ENCODE data around the gene ESPN. TPM values are rescaled to one million over a fixed set of nuclear protein-coding genes. Genes with fewer than 3 reads are reported as not detected.

The ESPN gene
- polyA plus RNA-seq, 1 donor (not counting 4 experiments of a cell fraction or from before 2014, with no cell fraction given), result 0.47 TPM

DNA sequence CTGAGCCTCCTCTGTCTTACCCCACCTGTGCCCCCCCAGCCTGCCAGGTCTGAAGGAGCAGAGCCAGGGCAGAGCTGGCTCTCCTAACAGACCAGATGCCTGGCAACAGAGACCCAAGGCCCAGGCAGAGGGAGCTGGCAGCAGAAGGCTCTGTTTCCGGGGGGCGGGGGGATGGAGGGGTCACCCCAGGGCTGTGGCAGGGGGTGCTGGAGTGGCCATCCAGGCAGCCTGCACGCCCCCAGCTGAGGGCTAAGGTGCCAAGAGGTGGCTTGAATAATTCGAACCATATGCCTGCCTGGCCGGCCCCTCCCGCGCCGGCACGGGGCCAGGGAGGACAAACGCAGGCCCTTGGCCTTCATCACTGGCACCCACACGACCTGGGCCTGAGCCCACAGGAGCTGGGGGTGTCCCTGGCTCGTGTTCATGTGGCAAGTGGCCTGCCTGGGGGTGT lies 82.9 kb downstream of the ESPN start:
- no peak for TF ChIP-seq EZH2 (IDR thresholded peaks at IDR 0.05; ENCODE audit: low read length)
- no peaks in the 10 kb centered on the region for H3K9me3 ChIP-seq (ENCODE audit: control insufficient read depth, low read depth, low read length)
- no peak overlapping the region for H3K9ac ChIP-seq (ENCODE audit: control insufficient read depth, extremely low read depth, insufficient read depth, low read length)
- no peaks in the 10 kb centered on the region for H4K20me1 ChIP-seq (ENCODE audit: control insufficient read depth, extremely low read depth, insufficient read depth, low read length)
- no peak for DNase-seq (ENCODE audit: low read depth, low spot score)
- no peaks in the 10 kb centered on the region for H3K9me1 ChIP-seq (ENCODE audit: control insufficient read depth, extremely low read depth, insufficient read depth, low read length)
- H3K4me1 ChIP-seq (ENCODE audit: control insufficient read depth, extremely low read depth, insufficient read depth, low read length), result no peaks in the 10 kb centered on the region
- H3K36me3 ChIP-seq (ENCODE audit: control insufficient read depth in 2 of 2, extremely low read depth in 1 of 2, insufficient read depth in 2 of 2, low read length in 2 of 2), result no peaks in the 10 kb centered on the region
- H3K79me2 ChIP-seq (ENCODE audit: control insufficient read depth, insufficient read depth, low read length), result no peaks in the 10 kb centered on the region
- no peak overlapping the region for H3K4me3 ChIP-seq (ENCODE audit: control insufficient read depth in 2 of 3, extremely low read depth in 1 of 3, insufficient read depth in 2 of 3, low read depth in 1 of 3, low read length in 3 of 3)
- no peak for FAIRE-seq
- no peak overlapping the region for H3K27ac ChIP-seq (ENCODE audit: control insufficient read depth, insufficient read depth, low read length)
- dilution Hi-C loops (cut with MboI; ENCODE audit: extremely low pct_ligation_motif_present, low sequenced_read_pairs), result no loop called here
- H3K27me3 ChIP-seq (ENCODE audit: control insufficient read depth, extremely low read depth, insufficient read depth, low read length), result peaks cover 4% of the 10 kb centered on the region
- no peak overlapping the region for H3K4me2 ChIP-seq (ENCODE audit: control insufficient read depth, extremely low read depth, insufficient read depth, low read depth, low read length)
- H2AFZ ChIP-seq (ENCODE audit: control insufficient read depth, low read length), result no peak overlapping the region

DNA sequence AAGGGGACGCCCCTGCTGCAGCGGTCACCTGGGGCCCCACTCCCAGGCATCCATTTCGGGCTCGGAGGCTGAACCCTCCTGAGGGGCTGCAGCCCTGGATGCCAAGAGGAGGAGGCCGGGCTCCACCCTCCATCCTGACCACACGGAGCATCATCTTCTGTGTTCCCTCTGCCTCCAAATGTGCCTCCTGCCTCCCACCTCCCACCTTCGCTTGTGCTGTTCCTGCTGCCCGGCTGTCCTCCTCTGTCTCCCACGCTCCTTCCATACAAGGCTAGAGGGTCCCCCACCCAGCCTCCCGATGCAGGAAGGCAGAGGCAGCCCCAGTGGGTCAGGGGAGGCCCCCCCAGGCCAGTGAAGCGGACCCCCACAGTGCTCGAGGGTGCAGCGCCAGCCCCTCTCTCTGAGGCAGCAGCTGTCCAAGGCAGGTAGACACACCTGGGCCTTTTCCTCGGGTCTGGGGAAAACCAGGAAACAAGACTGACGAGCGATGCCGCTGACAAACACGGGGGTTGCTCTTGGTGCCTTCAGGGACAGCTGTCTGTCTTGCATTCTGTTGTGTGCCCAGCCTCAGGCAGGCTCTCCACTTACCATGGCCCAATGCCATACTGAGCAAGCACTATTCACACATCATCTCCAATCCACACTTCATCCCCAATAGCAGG lies 83.7 kb downstream of the ESPN start:
- dilution Hi-C loops (cut with MboI; ENCODE audit: extremely low pct_ligation_motif_present, low sequenced_read_pairs), result no loop called here
- no peak for TF ChIP-seq CTCF (optimal IDR thresholded peaks at IDR 0.05 in 1 of 3, IDR thresholded peaks at IDR 0.05 in 1 of 3, conservative IDR thresholded peaks at IDR 0.05 in 1 of 3; ENCODE audit: extremely low read depth in 1 of 3, insufficient read depth in 2 of 3, low read length in 3 of 3)
- no peak for TF ChIP-seq EZH2 (IDR thresholded peaks at IDR 0.05; ENCODE audit: low read length)
- Histone ChIP-seq H3K4me2 (ENCODE audit: control insufficient read depth, extremely low read depth, insufficient read depth, low read depth, low read length) (no peak overlapping the region), H3K36me3 (ENCODE audit: control insufficient read depth in 2 of 2, extremely low read depth in 1 of 2, insufficient read depth in 2 of 2, low read length in 2 of 2) (no peaks in the 10 kb centered on the region), H3K27me3 (ENCODE audit: control insufficient read depth, extremely low read depth, insufficient read depth, low read length) (peaks cover 4% of the 10 kb centered on the region), H3K9ac (ENCODE audit: control insufficient read depth, extremely low read depth, insufficient read depth, low read length) (no peak overlapping the region), H3K4me3 (ENCODE audit: control insufficient read depth in 2 of 3, extremely low read depth in 1 of 3, insufficient read depth in 2 of 3, low read depth in 1 of 3, low read length in 3 of 3) (no peak overlapping the region), H3K79me2 (ENCODE audit: control insufficient read depth, insufficient read depth, low read length) (no peaks in the 10 kb centered on the region), H2AFZ (ENCODE audit: control insufficient read depth, low read length) (no peak overlapping the region), H3K9me1 (ENCODE audit: control insufficient read depth, extremely low read depth, insufficient read depth, low read length) (no peaks in the 10 kb centered on the region), H3K27ac (ENCODE audit: control insufficient read depth, insufficient read depth, low read length) (no peak overlapping the region), H4K20me1 (ENCODE audit: control insufficient read depth, extremely low read depth, insufficient read depth, low read length) (no peaks in the 10 kb centered on the region), H3K9me3 (ENCODE audit: control insufficient read depth, low read depth, low read length) (no peaks in the 10 kb centered on the region), H3K4me1 (ENCODE audit: control insufficient read depth, extremely low read depth, insufficient read depth, low read length) (no peaks in the 10 kb centered on the region)
- FAIRE-seq, result no peak
- DNase-seq (ENCODE audit: low read depth, low spot score), result no peak

DNA sequence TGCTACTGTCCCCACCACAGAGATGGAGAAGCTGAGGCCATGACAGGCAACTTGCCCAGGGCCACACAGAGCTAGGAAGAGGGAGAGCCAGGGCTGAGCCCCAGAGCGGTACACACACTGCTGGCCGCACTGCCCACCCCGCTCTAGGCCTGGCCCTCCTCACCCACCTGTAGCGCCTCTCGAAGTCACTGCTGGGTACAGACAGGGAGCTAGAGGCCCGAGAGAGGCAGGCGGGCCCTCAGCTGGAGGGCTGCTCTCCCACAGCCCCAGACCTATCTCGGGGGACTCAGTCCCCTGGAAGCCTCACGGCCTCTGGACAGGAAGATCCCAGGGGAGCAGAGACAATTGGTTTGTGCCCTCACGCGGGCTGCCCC lies 84.2 kb downstream of the ESPN start:
- Histone ChIP-seq H2AFZ (ENCODE audit: control insufficient read depth, low read length) (no peak overlapping the region), H3K27ac (ENCODE audit: control insufficient read depth, insufficient read depth, low read length) (no peak overlapping the region), H3K9me3 (ENCODE audit: control insufficient read depth, low read depth, low read length) (no peaks in the 10 kb centered on the region), H3K4me1 (ENCODE audit: control insufficient read depth, extremely low read depth, insufficient read depth, low read length) (no peaks in the 10 kb centered on the region), H3K36me3 (ENCODE audit: control insufficient read depth in 2 of 2, extremely low read depth in 1 of 2, insufficient read depth in 2 of 2, low read length in 2 of 2) (no peaks in the 10 kb centered on the region), H3K9me1 (ENCODE audit: control insufficient read depth, extremely low read depth, insufficient read depth, low read length) (no peaks in the 10 kb centered on the region), H3K4me3 (ENCODE audit: control insufficient read depth in 2 of 3, extremely low read depth in 1 of 3, insufficient read depth in 2 of 3, low read depth in 1 of 3, low read length in 3 of 3) (no peak overlapping the region), H4K20me1 (ENCODE audit: control insufficient read depth, extremely low read depth, insufficient read depth, low read length) (no peaks in the 10 kb centered on the region), H3K4me2 (ENCODE audit: control insufficient read depth, extremely low read depth, insufficient read depth, low read depth, low read length) (no peak overlapping the region), H3K27me3 (ENCODE audit: control insufficient read depth, extremely low read depth, insufficient read depth, low read length) (peaks cover 4% of the 10 kb centered on the region), H3K9ac (ENCODE audit: control insufficient read depth, extremely low read depth, insufficient read depth, low read length) (no peak overlapping the region), H3K79me2 (ENCODE audit: control insufficient read depth, insufficient read depth, low read length) (no peaks in the 10 kb centered on the region)
- dilution Hi-C loops (cut with MboI; ENCODE audit: extremely low pct_ligation_motif_present, low sequenced_read_pairs), result no loop called here
- DNase-seq (ENCODE audit: low read depth, low spot score) (no peak), FAIRE-seq (no peak)
- TF ChIP-seq CTCF (optimal IDR thresholded peaks at IDR 0.05 in 1 of 3, IDR thresholded peaks at IDR 0.05 in 1 of 3, conservative IDR thresholded peaks at IDR 0.05 in 1 of 3; ENCODE audit: extremely low read depth in 1 of 3, insufficient read depth in 2 of 3, low read length in 3 of 3) (no peak), EZH2 (IDR thresholded peaks at IDR 0.05; ENCODE audit: low read length) (no peak)
